ENCODE data around the gene TMEM225.

- TF ChIP-seq SUZ12 (IDR thresholded peaks at IDR 0.05; ENCODE audit: extremely low read depth, insufficient read depth, insufficient read length), result no peak
- no peak for TF ChIP-seq ZNF274 (IDR thresholded peaks at IDR 0.05; ENCODE audit: low read depth, low read length)
Measured at GRCh38 chr11:123853038-123853437, 32.4 kb downstream of the TMEM225 start.
